GM12801 (cell line): ENCODE results near the gene SUFU.

ENCODE experiments used
- TF ChIP-seq, protein P1 (sequence below): IDR thresholded peaks from one replicate; pipeline ENCODE4 v1.5.1; 2011; ENCODE audit warnings: control low read depth; ENCODE audit not compliant: insufficient read length; ENCODE audit errors: extremely low read depth

The SUFU gene

GRCh38 chr10:102583435-102584417 lies 80.0 kb downstream of the SUFU start:
- TF ChIP-seq, protein P1, sequence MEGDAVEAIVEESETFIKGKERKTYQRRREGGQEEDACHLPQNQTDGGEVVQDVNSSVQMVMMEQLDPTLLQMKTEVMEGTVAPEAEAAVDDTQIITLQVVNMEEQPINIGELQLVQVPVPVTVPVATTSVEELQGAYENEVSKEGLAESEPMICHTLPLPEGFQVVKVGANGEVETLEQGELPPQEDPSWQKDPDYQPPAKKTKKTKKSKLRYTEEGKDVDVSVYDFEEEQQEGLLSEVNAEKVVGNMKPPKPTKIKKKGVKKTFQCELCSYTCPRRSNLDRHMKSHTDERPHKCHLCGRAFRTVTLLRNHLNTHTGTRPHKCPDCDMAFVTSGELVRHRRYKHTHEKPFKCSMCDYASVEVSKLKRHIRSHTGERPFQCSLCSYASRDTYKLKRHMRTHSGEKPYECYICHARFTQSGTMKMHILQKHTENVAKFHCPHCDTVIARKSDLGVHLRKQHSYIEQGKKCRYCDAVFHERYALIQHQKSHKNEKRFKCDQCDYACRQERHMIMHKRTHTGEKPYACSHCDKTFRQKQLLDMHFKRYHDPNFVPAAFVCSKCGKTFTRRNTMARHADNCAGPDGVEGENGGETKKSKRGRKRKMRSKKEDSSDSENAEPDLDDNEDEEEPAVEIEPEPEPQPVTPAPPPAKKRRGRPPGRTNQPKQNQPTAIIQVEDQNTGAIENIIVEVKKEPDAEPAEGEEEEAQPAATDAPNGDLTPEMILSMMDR: peak; percentile 52

DNA sequence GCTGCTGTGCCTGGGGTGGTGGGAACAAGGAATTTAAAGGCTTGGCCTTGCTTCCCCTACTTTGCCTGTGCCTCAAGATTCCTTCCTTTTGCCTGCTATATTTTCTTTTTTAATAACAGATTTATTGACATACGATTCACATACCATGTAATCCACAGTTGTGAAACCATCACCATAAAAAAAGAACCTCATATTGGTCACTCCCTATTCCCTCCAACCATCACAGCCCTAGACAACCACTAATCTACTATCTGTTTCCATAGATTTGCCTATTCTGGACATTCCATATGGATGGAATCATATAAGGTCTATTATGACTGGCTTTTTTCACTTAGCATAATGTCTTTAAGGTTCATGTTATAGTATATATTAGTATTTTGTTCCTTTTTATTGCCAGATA lies 81.3 kb downstream of the SUFU start:
- TF ChIP-seq, protein P1: no peak

DNA sequence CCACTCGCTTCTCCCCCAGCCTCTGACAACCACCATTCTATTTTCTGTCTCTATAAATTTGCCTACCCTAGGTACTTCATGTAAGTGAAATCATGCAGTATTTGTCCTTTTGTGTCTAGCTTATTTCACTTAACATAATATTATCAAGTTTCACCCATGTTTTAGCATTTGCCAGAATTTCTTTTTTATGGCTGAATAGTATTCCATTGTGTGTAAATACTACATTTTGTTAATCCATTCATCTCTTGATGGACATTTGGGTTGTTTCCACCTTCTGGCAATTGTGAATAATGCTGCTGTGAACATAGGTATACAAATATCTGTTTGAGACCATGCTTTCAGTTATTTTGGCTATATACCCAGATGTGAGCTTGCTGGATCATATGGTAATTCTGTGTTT lies 83.1 kb downstream of the SUFU start:
- TF ChIP-seq, protein P1: no peak

- TF ChIP-seq, protein P1: no peak
Measured at GRCh38 chr10:102588875-102589274, 85.1 kb downstream of the SUFU start.

- TF ChIP-seq, protein P1: no peak
Measured at GRCh38 chr10:102593074-102593803, 89.5 kb downstream of the SUFU start.

- TF ChIP-seq, protein P1: no peak
Measured at GRCh38 chr10:102593804-102594079, 90.0 kb downstream of the SUFU start.

DNA sequence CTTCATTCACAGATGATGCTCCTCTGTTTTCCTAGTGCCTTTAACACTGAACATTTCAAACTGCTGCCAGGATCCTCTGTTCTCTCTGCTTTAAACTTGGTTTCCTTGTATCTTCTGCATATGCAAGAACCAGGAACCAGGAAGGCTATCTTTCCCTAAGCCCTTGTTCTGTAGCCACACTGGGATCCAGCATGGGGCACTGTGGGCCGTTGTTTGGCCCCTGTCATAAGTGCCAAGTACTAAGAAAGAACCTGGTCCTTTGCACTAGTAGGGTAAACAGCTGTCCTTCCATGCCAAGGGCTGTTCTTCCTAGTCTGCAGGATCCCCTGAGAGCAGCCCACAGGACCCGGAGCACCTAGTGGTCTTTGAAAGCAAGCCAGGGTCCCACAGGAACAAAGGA lies 91.5 kb downstream of the SUFU start:
- TF ChIP-seq, protein P1: no peak
